Activated naive CD4-positive, alpha-beta T cell treated with anti-CD3 and anti-CD28 coated beads, Interleukin-2, amount 50 U/mL, for 24 hours (primary cell): Measurements from ENCODE around the gene C1GALT1.
"Not testable (repeated sequence)": the region's sequence is repeated elsewhere in the genome, so short reads cannot be mapped to it uniquely, and the experiment has no call there.

Experiments used
- H3K27ac Mint-ChIP-seq: one replicate; pipeline ENCODE4 v1.8.0; 2021; ENCODE audit warnings: mild to moderate bottlenecking, mixed read lengths
- H3K27me3 Mint-ChIP-seq: one replicate; pipeline ENCODE4 v1.8.0; 2021; ENCODE audit warnings: mixed read lengths
- H3K36me3 Mint-ChIP-seq: one replicate; pipeline ENCODE4 v1.8.0; 2021; ENCODE audit warnings: mixed read lengths
- H3K4me1 Mint-ChIP-seq: one replicate; pipeline ENCODE4 v1.8.0; 2021; ENCODE audit warnings: mixed read lengths
- H3K4me3 Mint-ChIP-seq: one replicate; pipeline ENCODE4 v1.8.0; 2021; ENCODE audit warnings: mild to moderate bottlenecking, mixed read lengths
- H3K9me3 Mint-ChIP-seq: one replicate; pipeline ENCODE4 v1.8.0; 2021; ENCODE audit warnings: mixed read lengths

Gene C1GALT1

GRCh38 chr7:7182156-7183060 is at the start of gene C1GALT1:
TSS of gene C1GALT1 (plus strand) at chr7:7182544. CDS start at chr7:7234320, 51,776 bp downstream.
- H3K27ac Mint-ChIP-seq, result peak within 1 kb of the TSS; percentile 99
- H3K36me3 Mint-ChIP-seq, result peaks cover 5% of the 10 kb centered on the region
- H3K4me1 Mint-ChIP-seq, result peaks cover 6% of the 10 kb centered on the region
- peak within 1 kb of the TSS; percentile 99 for H3K4me3 Mint-ChIP-seq
- H3K9me3 Mint-ChIP-seq, result no peaks in the 10 kb centered on the region
- no peaks in the 10 kb centered on the region for H3K27me3 Mint-ChIP-seq

- Mint-ChIP-seq H3K36me3 (peaks cover 2% of the 10 kb centered on the region), H3K4me1 (peaks cover 16% of the 10 kb centered on the region), H3K9me3 (no peaks in the 10 kb centered on the region), H3K4me3 (no peak overlapping the region), H3K27me3 (no peaks in the 10 kb centered on the region), H3K27ac (no peak overlapping the region)
These were observed 48.3 kb upstream of the C1GALT1 start for GRCh38 chr7:7134046-7134445.

- Mint-ChIP-seq H3K27ac (no peak overlapping the region), H3K36me3 (peaks cover 2% of the 10 kb centered on the region)
These were observed 47.3 kb upstream of the C1GALT1 start for GRCh38 chr7:7135074-7135473.

GRCh38 chr7:7135924-7136323 is 46.4 kb upstream of the C1GALT1 start:
- H3K4me3 Mint-ChIP-seq, H3K9me3 Mint-ChIP-seq, H3K27me3 Mint-ChIP-seq, H3K27ac Mint-ChIP-seq, H3K36me3 Mint-ChIP-seq: not testable (repeated sequence)
- H3K4me1 Mint-ChIP-seq, result peaks cover 16% of the 10 kb centered on the region

More at GRCh38 chr7:7135074-7135473, 47.3 kb upstream of the C1GALT1 start:
- Mint-ChIP-seq H3K4me3 (no peak overlapping the region), H3K27me3 (no peaks in the 10 kb centered on the region), H3K4me1 (peaks cover 16% of the 10 kb centered on the region), H3K9me3 (no peaks in the 10 kb centered on the region)

- Mint-ChIP-seq H3K36me3 (peaks cover 2% of the 10 kb centered on the region), H3K4me3 (no peak overlapping the region), H3K4me1 (peaks cover 13% of the 10 kb centered on the region), H3K9me3 (no peaks in the 10 kb centered on the region), H3K27me3 (no peaks in the 10 kb centered on the region), H3K27ac (no peak overlapping the region)
These were observed 45.6 kb upstream of the C1GALT1 start for GRCh38 chr7:7136466-7137381.

GRCh38 chr7:7138897-7139296 is 43.4 kb upstream of the C1GALT1 start:
- no peaks in the 10 kb centered on the region for H3K9me3 Mint-ChIP-seq
- peaks cover 13% of the 10 kb centered on the region for H3K4me1 Mint-ChIP-seq
- no peak overlapping the region for H3K4me3 Mint-ChIP-seq
- H3K36me3 Mint-ChIP-seq, result peaks cover 2% of the 10 kb centered on the region
- H3K27me3 Mint-ChIP-seq, result no peaks in the 10 kb centered on the region
- no peak overlapping the region for H3K27ac Mint-ChIP-seq

- not testable (repeated sequence) for H3K9me3 Mint-ChIP-seq, H3K27ac Mint-ChIP-seq, H3K36me3 Mint-ChIP-seq, H3K4me3 Mint-ChIP-seq, H3K27me3 Mint-ChIP-seq
- H3K4me1 Mint-ChIP-seq, result peaks cover 13% of the 10 kb centered on the region
These were observed 38.9 kb upstream of the C1GALT1 start for GRCh38 chr7:7143404-7143803.

DNA sequence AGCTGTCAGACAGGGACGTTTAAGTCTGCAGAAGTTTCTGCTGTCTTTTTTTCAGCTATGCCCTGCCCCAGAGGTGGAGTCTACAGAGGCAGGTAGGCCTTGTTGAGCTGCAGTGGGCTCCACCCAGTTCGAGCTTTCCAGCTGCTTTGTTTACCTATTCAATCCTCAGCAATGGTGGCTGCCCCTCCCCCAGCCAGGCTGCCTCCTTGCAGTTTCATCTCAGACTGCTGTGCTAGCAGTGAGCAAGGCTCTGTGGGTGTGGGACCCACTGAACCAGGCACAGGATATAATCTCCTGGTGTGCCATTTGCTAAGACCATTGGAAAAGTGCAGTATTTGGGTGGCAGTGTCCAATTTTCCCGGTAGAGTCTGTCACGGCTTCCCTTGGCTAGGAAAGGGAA is 37.2 kb upstream of the C1GALT1 start:
- H3K4me1 Mint-ChIP-seq, result peaks cover 17% of the 10 kb centered on the region
- H3K4me3 Mint-ChIP-seq, H3K36me3 Mint-ChIP-seq, H3K9me3 Mint-ChIP-seq, H3K27me3 Mint-ChIP-seq, H3K27ac Mint-ChIP-seq: not testable (repeated sequence)

DNA sequence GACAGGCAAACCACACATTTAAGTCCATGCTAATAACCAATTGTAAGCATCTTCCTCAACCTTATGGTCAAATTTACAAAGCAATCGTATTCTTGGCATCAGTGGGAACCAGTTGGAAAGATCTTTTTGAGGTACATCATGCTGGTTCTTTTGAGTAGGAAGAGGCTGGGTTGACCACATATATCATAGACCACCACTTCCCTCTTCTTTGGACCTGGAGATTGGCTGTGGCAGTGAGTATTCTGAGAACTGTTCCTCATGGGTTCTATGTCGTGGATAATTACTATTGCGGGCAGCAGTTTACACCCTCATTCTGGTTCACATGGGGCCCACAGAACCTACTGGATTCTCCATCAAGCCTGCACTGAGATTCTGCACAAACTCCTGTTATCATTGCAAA is 35.5 kb upstream of the C1GALT1 start:
- Mint-ChIP-seq H3K4me3 (no peak overlapping the region), H3K4me1 (peaks cover 28% of the 10 kb centered on the region), H3K36me3 (peaks cover 2% of the 10 kb centered on the region), H3K9me3 (no peaks in the 10 kb centered on the region), H3K27ac (no peak overlapping the region), H3K27me3 (no peaks in the 10 kb centered on the region)

- no peaks in the 10 kb centered on the region for H3K27me3 Mint-ChIP-seq
- peaks cover 2% of the 10 kb centered on the region for H3K36me3 Mint-ChIP-seq
- no peak overlapping the region for H3K27ac Mint-ChIP-seq
- H3K4me3 Mint-ChIP-seq, result no peak overlapping the region
- no peaks in the 10 kb centered on the region for H3K9me3 Mint-ChIP-seq
- H3K4me1 Mint-ChIP-seq, result peaks cover 37% of the 10 kb centered on the region
These were observed 33.4 kb upstream of the C1GALT1 start for GRCh38 chr7:7148798-7149481.

- peaks cover 4% of the 10 kb centered on the region for H3K36me3 Mint-ChIP-seq
- no peak overlapping the region for H3K4me3 Mint-ChIP-seq
- no peaks in the 10 kb centered on the region for H3K27me3 Mint-ChIP-seq
- no peak overlapping the region for H3K27ac Mint-ChIP-seq
- H3K4me1 Mint-ChIP-seq, result peaks cover 45% of the 10 kb centered on the region
- no peaks in the 10 kb centered on the region for H3K9me3 Mint-ChIP-seq
These were observed 31.1 kb upstream of the C1GALT1 start for GRCh38 chr7:7151285-7151684.

DNA sequence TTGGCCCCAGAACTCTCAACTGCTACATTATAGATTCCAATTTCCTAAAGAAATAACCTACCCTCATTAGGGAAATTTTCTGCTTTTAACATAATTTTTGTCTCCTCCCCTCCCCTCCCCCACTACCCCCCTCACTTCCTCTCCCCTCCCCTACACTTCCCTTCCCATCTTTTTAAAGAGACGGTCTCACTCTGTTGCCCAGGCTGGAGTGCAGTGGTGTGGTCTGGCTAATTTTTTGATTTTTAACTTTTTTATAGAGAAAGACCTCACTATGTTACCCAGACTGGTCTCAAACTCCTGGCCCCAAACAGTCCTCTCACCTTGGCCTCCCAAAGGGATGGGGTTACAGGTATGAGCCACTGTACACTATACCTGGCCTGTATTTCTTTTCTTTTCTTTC is 30.5 kb upstream of the C1GALT1 start:
- Mint-ChIP-seq H3K27me3 (no peaks in the 10 kb centered on the region), H3K4me3 (no peak overlapping the region), H3K9me3 (no peaks in the 10 kb centered on the region), H3K36me3 (peaks cover 4% of the 10 kb centered on the region), H3K27ac (no peak overlapping the region), H3K4me1 (peaks cover 48% of the 10 kb centered on the region)

GRCh38 chr7:7152315-7152714 is 30.0 kb upstream of the C1GALT1 start:
- Mint-ChIP-seq H3K27me3 (no peaks in the 10 kb centered on the region), H3K4me3 (no peak overlapping the region), H3K4me1 (peaks cover 50% of the 10 kb centered on the region), H3K27ac (no peak overlapping the region), H3K36me3 (peaks cover 4% of the 10 kb centered on the region), H3K9me3 (no peaks in the 10 kb centered on the region)

DNA sequence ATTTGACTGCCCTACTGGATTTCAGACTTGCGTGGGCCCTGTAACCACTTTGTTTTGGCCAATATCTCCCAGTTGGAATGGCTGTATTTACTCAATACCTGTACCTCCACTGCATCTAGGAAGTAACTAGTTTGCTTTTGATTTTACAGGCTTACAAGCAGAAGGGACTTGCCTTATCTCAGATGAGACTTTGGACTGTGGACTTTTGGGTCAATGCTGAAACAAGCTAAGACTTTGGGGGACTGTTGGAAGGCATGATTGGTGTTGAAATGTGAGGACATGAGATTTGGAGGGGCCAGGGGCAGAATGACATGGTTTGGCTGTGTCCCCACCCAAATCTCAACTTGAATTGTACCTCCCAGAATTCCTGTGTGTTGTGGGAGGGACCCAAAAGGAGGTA is 28.0 kb upstream of the C1GALT1 start:
- H3K27ac Mint-ChIP-seq, H3K36me3 Mint-ChIP-seq, H3K9me3 Mint-ChIP-seq, H3K27me3 Mint-ChIP-seq, H3K4me3 Mint-ChIP-seq: not testable (repeated sequence)
- H3K4me1 Mint-ChIP-seq, result peaks cover 56% of the 10 kb centered on the region

DNA sequence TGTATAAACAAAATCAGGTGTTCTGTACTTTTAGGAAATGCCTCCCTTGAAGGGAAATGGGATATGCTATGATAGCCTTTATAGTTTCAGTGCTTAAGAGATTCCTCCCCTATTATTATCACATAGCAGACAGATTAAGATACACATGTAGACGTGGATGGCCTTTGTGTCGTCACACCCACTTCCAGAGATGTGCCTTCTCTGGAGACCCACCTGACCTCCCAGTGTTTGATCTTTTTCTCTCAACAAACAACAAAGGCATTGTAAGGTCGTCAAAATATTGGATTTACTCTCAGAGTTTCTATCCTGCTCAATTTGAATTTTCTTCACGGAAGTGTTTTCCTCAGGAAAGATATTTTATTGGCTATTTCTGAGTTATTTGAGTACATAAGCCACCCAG is 25.7 kb upstream of the C1GALT1 start:
- Mint-ChIP-seq H3K9me3 (peaks cover 5% of the 10 kb centered on the region), H3K27ac (peak overlapping the region; percentile 86), H3K4me3 (peak overlapping the region; percentile 75), H3K4me1 (peaks cover 68% of the 10 kb centered on the region), H3K27me3 (no peaks in the 10 kb centered on the region), H3K36me3 (peaks cover 4% of the 10 kb centered on the region)
